K562 (cell line): ENCODE results near the gene NTM. TPM values are rescaled to one million over a fixed set of nuclear protein-coding genes. Genes with fewer than 3 reads are reported as not detected.

ENCODE experiments used
- GABPB1 ChIP-seq: sonication (generic); formaldehyde crosslinking; IDR thresholded peaks from 2 replicates; pipeline ENCODE4 v1.8.0; 2022; ENCODE audit warnings: mild to moderate bottlenecking, missing genetic modification reagents
- HDAC6 ChIP-seq: IDR thresholded peaks from 2 replicates; pipeline ENCODE4 v1.6.1; 2012; ENCODE audit warnings: low read depth, mild to moderate bottlenecking, control low read depth, inconsistent platforms, low read length, moderate library complexity
- MLX ChIP-seq, 2 experiments: fragments of 450-650 bp in 1 of 2; sonication (generic) in 1 of 2; formaldehyde crosslinking; conservative IDR thresholded peaks; 2 replicates each; pipeline versions ENCODE4 v1.4.0 to v1.8.1; 2020 to 2022; ENCODE audit warnings: mild to moderate bottlenecking in 1 of 2, missing genetic modification reagents in 1 of 2
- PHF20 ChIP-seq: fragments of 450-650 bp; IDR thresholded peaks from 2 replicates; pipeline ENCODE4 v1.6.1; 2018; ENCODE audit not compliant: partially characterized antibody
- polyA plus RNA-seq, 8 experiments: library from polyadenylated mRNA; depleted of rRNA in 4 of 8; stranded (reverse) in 5 of 8; unstranded in 3 of 8; fragments of >200 nt; fragmentation: Nextera tagmentation in 2 of 8; fragmentation: Illumina TruSeq in 1 of 8; extraction: Ambion mirVana in 2 of 8; extraction: Trizol in 1 of 8; gene quantifications; 2 replicates each; pipeline versions ENCODE4 v1.2.1 to v1.2.3, GENCODE V29; 2011 to 2014; ENCODE audit warnings: inconsistent platforms in 1 of 8, missing spikeins in 1 of 8
- total RNA-seq, 7 experiments: library from RNA; depleted of rRNA in 6 of 7; stranded (reverse); fragments of >200 nt in 6 of 7; fragmentation: Illumina TruSeq in 2 of 7; extraction: Trizol in 2 of 7; gene quantifications; 2 replicates each; pipeline versions ENCODE4 v1.2.1 to v1.2.3, GENCODE V29; 2011 to 2021; ENCODE audit warnings: low replicate concordance in 1 of 7
- TF ChIP-seq, protein P1 (sequence below): fragments of 250-450 bp; sonication (Bioruptor Pico); IDR thresholded peaks from 2 replicates; pipeline ENCODE4 v1.4.0; 2020; ENCODE audit warnings: mild to moderate bottlenecking, moderate library complexity, borderline replicate concordance
- TF ChIP-seq, protein P2 (sequence below): sonication (generic); formaldehyde crosslinking; IDR thresholded peaks from 2 replicates; pipeline ENCODE4 v1.8.1; 2023; ENCODE audit warnings: mild to moderate bottlenecking, missing genetic modification reagents

Gene NTM
- total and polyA plus RNA-seq, 9 of the 15 experiments (the other 6 are each of a cell fraction or from before 2014, with no cell fraction given), result not detected

DNA sequence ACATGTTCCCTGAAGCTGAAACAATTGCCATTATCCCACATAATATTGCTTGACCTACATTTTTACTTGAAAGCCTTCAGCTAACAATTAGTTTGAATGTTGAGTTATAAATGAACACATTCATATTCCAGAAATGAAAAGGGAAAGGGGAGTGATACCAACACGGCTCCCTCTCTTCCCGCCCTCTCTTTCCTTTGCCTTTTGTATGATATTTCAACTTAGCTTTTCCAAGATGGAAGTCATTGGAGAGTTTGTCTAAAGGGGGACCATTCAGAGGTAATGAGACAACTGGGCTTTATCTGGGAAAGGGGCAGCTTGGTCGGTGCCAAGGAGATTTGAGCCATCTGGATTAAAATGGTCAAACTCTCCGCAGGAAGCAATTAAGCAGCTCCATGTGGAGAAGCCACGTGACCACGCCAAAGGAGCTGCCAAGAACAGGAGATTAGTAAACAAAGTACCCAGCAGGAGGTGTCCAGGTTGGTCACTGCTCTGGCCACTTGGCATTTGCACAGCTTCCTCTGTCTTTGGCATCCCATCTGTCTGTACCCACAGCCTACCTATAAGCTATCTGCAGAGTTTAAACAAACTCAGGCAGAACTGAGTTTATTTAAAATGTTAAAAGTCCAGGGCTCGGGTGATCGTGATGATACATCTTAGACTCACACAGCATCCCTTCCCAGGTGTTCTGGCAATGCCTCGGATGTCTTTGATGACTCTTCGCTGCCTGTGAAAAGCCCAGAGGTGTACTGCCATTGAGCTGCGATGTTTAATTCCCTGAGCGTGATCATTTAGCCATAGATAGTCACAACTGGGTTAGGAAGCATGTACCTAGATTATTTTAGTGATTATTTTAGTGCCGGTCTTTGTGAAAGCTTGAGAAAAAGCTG, 735.9 kb downstream of the NTM start (continued):
- TF ChIP-seq, protein P1, sequence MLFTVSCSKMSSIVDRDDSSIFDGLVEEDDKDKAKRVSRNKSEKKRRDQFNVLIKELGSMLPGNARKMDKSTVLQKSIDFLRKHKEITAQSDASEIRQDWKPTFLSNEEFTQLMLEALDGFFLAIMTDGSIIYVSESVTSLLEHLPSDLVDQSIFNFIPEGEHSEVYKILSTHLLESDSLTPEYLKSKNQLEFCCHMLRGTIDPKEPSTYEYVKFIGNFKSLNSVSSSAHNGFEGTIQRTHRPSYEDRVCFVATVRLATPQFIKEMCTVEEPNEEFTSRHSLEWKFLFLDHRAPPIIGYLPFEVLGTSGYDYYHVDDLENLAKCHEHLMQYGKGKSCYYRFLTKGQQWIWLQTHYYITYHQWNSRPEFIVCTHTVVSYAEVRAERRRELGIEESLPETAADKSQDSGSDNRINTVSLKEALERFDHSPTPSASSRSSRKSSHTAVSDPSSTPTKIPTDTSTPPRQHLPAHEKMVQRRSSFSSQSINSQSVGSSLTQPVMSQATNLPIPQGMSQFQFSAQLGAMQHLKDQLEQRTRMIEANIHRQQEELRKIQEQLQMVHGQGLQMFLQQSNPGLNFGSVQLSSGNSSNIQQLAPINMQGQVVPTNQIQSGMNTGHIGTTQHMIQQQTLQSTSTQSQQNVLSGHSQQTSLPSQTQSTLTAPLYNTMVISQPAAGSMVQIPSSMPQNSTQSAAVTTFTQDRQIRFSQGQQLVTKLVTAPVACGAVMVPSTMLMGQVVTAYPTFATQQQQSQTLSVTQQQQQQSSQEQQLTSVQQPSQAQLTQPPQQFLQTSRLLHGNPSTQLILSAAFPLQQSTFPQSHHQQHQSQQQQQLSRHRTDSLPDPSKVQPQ (CRISPR knock-in tag), result no peak
- no peak for TF ChIP-seq GABPB1 (CRISPR knock-in tag)
- no peak for TF ChIP-seq HDAC6
- TF ChIP-seq MLX (CRISPR knock-in tag; conservative IDR thresholded peaks at IDR 0.05), result no peak
- TF ChIP-seq, protein P2, sequence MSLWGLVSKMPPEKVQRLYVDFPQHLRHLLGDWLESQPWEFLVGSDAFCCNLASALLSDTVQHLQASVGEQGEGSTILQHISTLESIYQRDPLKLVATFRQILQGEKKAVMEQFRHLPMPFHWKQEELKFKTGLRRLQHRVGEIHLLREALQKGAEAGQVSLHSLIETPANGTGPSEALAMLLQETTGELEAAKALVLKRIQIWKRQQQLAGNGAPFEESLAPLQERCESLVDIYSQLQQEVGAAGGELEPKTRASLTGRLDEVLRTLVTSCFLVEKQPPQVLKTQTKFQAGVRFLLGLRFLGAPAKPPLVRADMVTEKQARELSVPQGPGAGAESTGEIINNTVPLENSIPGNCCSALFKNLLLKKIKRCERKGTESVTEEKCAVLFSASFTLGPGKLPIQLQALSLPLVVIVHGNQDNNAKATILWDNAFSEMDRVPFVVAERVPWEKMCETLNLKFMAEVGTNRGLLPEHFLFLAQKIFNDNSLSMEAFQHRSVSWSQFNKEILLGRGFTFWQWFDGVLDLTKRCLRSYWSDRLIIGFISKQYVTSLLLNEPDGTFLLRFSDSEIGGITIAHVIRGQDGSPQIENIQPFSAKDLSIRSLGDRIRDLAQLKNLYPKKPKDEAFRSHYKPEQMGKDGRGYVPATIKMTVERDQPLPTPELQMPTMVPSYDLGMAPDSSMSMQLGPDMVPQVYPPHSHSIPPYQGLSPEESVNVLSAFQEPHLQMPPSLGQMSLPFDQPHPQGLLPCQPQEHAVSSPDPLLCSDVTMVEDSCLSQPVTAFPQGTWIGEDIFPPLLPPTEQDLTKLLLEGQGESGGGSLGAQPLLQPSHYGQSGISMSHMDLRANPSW, result no peak
- TF ChIP-seq PHF20, result no peak
